CD4-positive, alpha-beta T cell treated with Interleukin-21 for 1 hour (primary cell): ENCODE measurements around the gene ASB6.
"Not testable (repeated sequence)": the region's sequence is repeated elsewhere in the genome, so short reads cannot be mapped to it uniquely, and the experiment has no call there.

Experiments
- DNase-seq: peaks from one replicate; pipeline ENCODE4 v3.0.0-alpha.2; 2020

Gene ASB6

DNA sequence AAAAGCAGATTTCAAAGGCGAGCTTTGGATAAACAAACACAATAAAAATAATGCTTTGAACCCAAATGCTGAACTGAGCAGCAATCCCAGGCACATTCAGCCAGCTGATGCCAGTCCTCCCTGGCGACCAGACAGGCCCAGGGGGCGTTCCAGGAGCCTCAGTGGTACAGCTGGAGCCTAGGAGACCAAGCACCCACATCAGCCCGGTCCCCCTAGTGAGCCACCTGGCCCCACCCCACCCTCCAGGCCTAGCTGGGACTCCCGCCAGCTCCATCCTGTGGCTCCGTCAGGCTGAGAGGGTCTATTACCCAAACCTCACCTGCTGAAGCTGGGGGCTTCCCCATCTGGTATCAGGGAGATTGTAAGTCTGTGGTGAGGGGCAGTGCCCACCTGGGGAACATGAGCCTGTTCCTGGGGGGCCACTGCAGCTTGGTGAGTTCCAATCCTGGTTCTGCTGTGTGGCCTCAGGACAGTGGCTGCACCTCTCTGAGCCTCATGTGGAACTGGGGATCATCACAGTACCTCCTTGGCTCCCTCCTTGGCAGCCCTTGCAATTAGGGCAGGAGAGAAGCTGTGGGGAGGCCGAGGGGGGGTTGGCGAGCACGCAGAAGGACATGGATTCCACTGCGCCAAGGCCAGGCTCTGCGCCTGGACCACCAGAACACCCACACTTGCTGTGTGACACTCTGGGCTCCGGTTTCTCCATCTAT lies 37.7 kb downstream of the ASB6 start:
- no peak for DNase-seq

- DNase-seq: no peak
These were observed 39.1 kb downstream of the ASB6 start for GRCh38 chr9:129602598-129603415.

GRCh38 chr9:129601082-129601674 lies 40.8 kb downstream of the ASB6 start:
- DNase-seq: no peak

GRCh38 chr9:129598089-129598596 lies 43.8 kb downstream of the ASB6 start:
- DNase-seq: no peak

- DNase-seq: peak; percentile 47
These were observed 44.4 kb downstream of the ASB6 start for GRCh38 chr9:129597355-129598088.

DNA sequence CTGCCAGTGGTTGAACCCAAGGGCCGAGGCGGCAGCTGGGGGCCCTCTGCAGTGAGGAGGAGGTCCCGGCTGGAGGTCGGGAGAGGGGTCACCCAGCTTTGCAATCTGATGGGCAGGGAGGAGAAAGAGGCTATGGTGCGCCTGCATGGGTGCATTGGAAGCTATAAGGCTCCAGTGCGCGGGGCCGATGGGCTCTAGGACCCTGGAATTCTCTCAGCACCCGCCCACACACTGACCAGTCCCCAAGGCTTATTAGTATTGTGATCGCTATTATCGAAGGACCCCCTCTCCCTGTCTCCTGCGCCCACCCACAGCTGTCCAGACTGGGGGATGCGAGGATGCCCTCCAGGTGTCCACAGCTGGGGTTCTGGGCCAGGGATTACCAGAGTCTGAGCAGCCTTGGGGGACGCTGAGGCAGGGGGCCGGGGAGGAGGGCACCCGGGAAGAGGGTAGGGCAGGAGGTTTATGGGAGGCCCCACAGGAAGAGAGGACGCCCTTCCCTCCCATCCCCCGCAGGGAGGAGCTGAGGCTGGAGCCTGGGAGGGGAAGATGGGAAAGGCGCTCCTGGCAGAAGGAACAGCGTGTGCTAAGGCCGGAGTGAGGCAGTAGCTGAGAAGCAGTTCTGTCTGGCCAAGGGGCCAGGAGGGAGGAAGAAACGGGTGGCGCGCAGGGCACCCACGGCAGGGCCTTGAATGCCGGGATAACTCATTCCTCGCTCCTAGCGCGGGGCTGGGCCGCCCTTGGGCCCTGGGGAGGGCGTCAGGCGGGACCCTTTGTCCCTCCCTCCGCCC lies 45.2 kb downstream of the ASB6 start:
- no peak for DNase-seq

DNA sequence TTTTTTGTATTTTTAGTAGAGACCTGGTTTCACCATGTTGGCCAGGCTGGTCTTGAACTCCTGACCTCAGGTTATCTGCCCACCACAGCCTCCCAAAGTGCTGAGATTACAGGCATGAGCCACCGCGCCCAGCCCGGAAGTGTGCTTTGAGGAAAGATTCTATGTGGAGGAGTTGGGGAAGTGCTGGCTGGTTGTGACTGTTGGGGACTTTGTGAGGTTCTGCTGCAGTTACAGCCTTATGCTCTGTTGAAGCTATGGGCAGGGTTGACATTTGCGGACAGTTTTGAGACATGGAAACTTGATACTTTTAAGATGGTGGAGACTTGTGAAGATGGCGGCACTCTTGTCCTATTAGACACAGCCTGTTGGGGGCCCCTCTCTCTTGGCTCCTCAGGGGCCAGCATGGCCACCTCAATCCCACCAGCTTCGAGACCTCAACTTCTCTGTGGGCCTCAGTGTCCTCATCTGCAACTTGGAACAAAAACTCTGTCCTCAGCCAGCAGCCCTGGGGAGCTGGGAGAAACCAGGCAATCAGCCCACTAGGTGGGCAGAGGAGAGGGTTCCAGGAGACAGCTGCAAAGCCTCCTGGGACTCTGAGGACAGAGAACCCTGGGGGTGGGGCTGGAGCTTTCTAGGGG lies 45.9 kb downstream of the ASB6 start:
- no peak for DNase-seq

DNA sequence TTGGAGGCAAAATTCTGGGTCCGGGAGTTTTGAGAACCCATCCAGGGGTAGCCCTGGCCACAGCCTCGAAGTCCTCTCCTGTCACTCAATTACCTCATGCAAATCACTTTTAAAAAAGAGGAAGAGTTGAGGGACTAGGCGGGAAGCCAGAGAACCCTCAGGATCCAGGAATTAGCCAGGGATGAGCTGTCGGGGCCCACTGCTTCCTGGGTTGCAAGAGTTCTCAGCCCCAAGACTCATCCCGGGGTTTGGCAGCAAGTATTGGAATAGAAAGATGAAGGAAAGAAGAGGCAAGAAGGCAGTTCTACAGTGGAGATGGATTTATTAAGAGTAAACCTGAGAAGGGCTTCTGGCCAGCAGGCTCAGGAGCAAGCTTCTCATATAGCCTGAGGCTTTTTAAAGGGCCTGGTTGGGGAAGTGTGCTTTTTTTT lies 46.6 kb downstream of the ASB6 start:
- DNase-seq: no peak

- DNase-seq: no peak
These were observed 47.3 kb downstream of the ASB6 start for GRCh38 chr9:129594632-129595031.

DNA sequence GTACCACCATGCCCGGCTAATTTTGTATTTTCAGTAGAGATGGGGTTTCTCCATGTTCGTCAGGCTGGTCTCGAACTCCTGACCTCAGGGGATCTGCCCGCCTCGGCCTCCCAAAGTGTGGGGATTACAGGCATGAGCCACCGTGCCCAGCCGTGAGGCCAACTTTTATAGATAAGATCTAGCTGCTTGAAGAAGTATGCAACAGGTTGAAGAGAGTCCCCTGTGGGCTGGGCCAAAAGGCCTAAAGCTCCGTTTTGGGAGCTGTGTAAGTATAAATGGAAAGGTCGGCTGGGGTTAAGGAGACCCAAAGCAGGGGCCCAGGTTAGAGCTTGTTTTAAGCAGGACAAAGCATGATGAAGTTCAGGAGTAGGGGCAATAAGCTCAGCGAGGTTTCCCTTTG lies 49.2 kb downstream of the ASB6 start:
- DNase-seq: not testable (repeated sequence)

- DNase-seq: no peak
These were observed 50.0 kb downstream of the ASB6 start for GRCh38 chr9:129591916-129592315.

DNA sequence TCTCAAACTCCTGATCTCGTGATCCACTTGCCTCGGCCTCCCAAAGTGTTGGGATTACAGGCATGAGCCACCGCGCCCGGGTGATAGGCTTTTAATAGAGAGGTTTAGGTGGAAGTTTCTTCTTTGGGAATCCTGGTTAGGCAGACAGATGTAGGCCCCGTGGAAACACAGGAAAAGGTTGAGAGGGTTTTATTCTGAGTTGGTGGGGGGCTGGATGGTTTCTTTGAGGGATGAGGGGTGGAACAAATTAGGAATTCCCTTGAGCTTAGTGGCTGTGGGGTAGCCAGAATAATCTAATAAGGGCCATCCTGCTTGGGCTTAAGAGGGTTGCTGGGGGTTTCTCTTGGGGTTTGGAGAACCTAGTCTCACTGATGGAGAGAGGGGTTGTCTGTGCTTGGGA lies 51.5 kb downstream of the ASB6 start:
- no peak for DNase-seq

GRCh38 chr9:129587487-129588262 lies 54.3 kb downstream of the ASB6 start:
- no peak for DNase-seq

- DNase-seq: peak; percentile 42
These were observed 55.3 kb downstream of the ASB6 start for GRCh38 chr9:129586685-129587084.

DNA sequence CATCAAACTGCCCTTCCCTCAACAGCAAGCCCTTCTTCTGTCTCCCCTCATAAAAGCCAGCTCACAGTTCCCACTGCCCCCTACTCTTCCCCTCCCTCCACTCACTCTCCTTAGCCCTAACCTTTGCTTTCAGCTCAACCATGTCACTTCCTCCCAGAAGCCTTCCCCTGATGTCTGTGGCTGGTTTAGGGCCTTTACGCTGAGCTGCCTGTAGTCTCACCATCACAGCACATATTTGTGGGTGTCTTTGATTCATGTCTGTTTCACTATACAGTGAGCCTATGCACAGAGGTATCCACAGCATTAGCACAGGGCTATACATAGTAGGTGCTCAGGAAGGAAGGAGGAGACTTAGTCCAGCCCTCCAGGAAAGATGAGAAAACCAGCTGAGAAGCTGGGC lies 55.7 kb downstream of the ASB6 start:
- peak; percentile 15 for DNase-seq

- no peak for DNase-seq
These were observed 56.6 kb downstream of the ASB6 start for GRCh38 chr9:129585352-129585751.
